BJ (cell line): ENCODE measurements around the gene ECHDC1. TPM values are rescaled to one million over a fixed set of nuclear protein-coding genes. Genes with fewer than 3 reads are reported as not detected.

Source experiments
- CTCF ChIA-PET: fragments of 350-600 bp; formaldehyde crosslinking; extraction: SDS; loops from one replicate; lab custom pipeline; 2021; ENCODE audit warnings: antibody characterized with exemption, inconsistent platforms; lab: Yijun Ruan, JAX
- POLR2A ChIA-PET: fragments of 300-600 bp; sonication (Branson Sonifier 250); formaldehyde crosslinking; extraction: SDS; loops from one replicate; lab custom pipeline; 2021; ENCODE audit warnings: antibody characterized with exemption; lab: Charles Lee
- DNase-seq: peaks from one replicate; pipeline ENCODE4 v3.0.0-alpha.2; 2011; ENCODE audit warnings: low read depth
- H3K27me3 ChIP-seq: 2 replicates; pipeline ENCODE4 v1.6.0; 2011; ENCODE audit warnings: low read length; ENCODE audit not compliant: control insufficient read depth, insufficient read depth
- H3K36me3 ChIP-seq: 2 replicates; pipeline ENCODE4 v1.5.1; 2011; ENCODE audit warnings: low read length; ENCODE audit not compliant: control insufficient read depth, insufficient read depth
- H3K4me3 ChIP-seq: 2 replicates; pipeline ENCODE4 v1.5.1; 2011; ENCODE audit warnings: low read depth, mild to moderate bottlenecking, control low read depth, low read length
- polyA plus RNA-seq: library from polyadenylated mRNA; depleted of rRNA; stranded (reverse); fragments of >200 nt; gene quantifications from 2 replicates; pipeline ENCODE4 v1.2.3, GENCODE V29; 2011
- TF ChIP-seq, protein P1 (sequence below): IDR thresholded peaks from 2 replicates; pipeline ENCODE4 v1.5.1; 2011; ENCODE audit warnings: low read depth, mild to moderate bottlenecking, control low read depth, inconsistent platforms, low read length, moderate library complexity; ENCODE audit not compliant: insufficient read depth

Gene ECHDC1
- polyA plus RNA-seq, 1 experiment: 21.5 TPM

- DNase-seq: no peak
- Histone ChIP-seq H3K27me3 (no peaks in the 10 kb centered on the region; the same call in 1 of the 2 replicates), H3K36me3 (no peaks in the 10 kb centered on the region), H3K4me3 (no peak overlapping the region)
- TF ChIP-seq, protein P1, sequence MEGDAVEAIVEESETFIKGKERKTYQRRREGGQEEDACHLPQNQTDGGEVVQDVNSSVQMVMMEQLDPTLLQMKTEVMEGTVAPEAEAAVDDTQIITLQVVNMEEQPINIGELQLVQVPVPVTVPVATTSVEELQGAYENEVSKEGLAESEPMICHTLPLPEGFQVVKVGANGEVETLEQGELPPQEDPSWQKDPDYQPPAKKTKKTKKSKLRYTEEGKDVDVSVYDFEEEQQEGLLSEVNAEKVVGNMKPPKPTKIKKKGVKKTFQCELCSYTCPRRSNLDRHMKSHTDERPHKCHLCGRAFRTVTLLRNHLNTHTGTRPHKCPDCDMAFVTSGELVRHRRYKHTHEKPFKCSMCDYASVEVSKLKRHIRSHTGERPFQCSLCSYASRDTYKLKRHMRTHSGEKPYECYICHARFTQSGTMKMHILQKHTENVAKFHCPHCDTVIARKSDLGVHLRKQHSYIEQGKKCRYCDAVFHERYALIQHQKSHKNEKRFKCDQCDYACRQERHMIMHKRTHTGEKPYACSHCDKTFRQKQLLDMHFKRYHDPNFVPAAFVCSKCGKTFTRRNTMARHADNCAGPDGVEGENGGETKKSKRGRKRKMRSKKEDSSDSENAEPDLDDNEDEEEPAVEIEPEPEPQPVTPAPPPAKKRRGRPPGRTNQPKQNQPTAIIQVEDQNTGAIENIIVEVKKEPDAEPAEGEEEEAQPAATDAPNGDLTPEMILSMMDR: no peak
- ChIA-PET POLR2A (no interaction called here), CTCF (interaction anchor here (1.2 kb wide), 1 partner anchor 901 kb away, joined by 3 read pairs; no protein-coding TSS in a partner anchor)
Observed at GRCh38 chr6:127262896-127263295, 80.5 kb downstream of the ECHDC1 start.

GRCh38 chr6:127255286-127255685 lies 88.1 kb downstream of the ECHDC1 start:
- POLR2A ChIA-PET: no interaction called here
- Histone ChIP-seq H3K36me3 (no peaks in the 10 kb centered on the region), H3K4me3 (no peak overlapping the region), H3K27me3 (no peaks in the 10 kb centered on the region)
- TF ChIP-seq, protein P1: no peak
- no peak for DNase-seq
- CTCF ChIA-PET: interaction anchor here (1.8 to 2.3 kb wide), 2 partner anchors 11 to 13 kb away, joined by 4 to 9 read pairs; partner anchors contain the start of gene RNF146

- TF ChIP-seq, protein P1: no peak
- ChIA-PET POLR2A (no interaction called here), CTCF (no interaction called here)
- no peaks in the 10 kb centered on the region for H3K27me3 ChIP-seq
- H3K36me3 ChIP-seq: no peaks in the 10 kb centered on the region
- DNase-seq: no peak
- no peak overlapping the region for H3K4me3 ChIP-seq
Observed at GRCh38 chr6:127249621-127250020, 93.8 kb downstream of the ECHDC1 start.

- CTCF ChIA-PET: no interaction called here
Observed at GRCh38 chr6:127247114-127248096, 96.0 kb downstream of the ECHDC1 start.

GRCh38 chr6:127243501-127243900 lies 99.9 kb downstream of the ECHDC1 start:
- no peaks in the 10 kb centered on the region for H3K36me3 ChIP-seq
- ChIA-PET POLR2A (no interaction called here), CTCF (no interaction called here)
- H3K4me3 ChIP-seq: no peak overlapping the region
- TF ChIP-seq, protein P1: no peak
- no peak for DNase-seq
- no peaks in the 10 kb centered on the region for H3K27me3 ChIP-seq

More at GRCh38 chr6:127247114-127248096, 96.0 kb downstream of the ECHDC1 start:
- POLR2A ChIA-PET: no interaction called here
- Histone ChIP-seq H3K4me3 (no peak overlapping the region), H3K27me3 (no peaks in the 10 kb centered on the region), H3K36me3 (no peaks in the 10 kb centered on the region)
- no peak for DNase-seq
- TF ChIP-seq, protein P1: no peak
